Astrocyte (in vitro differentiated cells and primary cell): ENCODE data around the gene REC114. TPM values are rescaled to one million over a fixed set of nuclear protein-coding genes. Genes with fewer than 3 reads are reported as not detected.

ENCODE experiments used
- DNase-seq: peaks from one replicate; pipeline ENCODE4 v3.0.0-alpha.2; 2010; ENCODE audit warnings: low read depth
- FAIRE-seq: peaks from 2 replicates; lab custom pipeline; 2011; peaks lifted over from hg19 to GRCh38; lab: Jason Lieb, UNC
- H2AFZ ChIP-seq: 2 replicates; pipeline ENCODE4 v1.6.0; 2012; ENCODE audit warnings: low read depth, low read length, inconsistent platforms
- H3K27ac ChIP-seq: 2 replicates; pipeline ENCODE4 v1.5.1; 2011; ENCODE audit warnings: low read depth, low read length, inconsistent platforms
- H3K27me3 ChIP-seq: 2 replicates; pipeline ENCODE4 v1.6.0; 2011; ENCODE audit warnings: low read length, inconsistent platforms; ENCODE audit not compliant: insufficient read depth
- H3K36me3 ChIP-seq: 2 replicates; pipeline ENCODE4 v1.5.1; 2011; ENCODE audit warnings: low read length, inconsistent platforms; ENCODE audit not compliant: insufficient read depth
- H3K4me1 ChIP-seq: 2 replicates; pipeline ENCODE4 v1.5.1; 2011; ENCODE audit warnings: low read length, inconsistent platforms; ENCODE audit not compliant: insufficient read depth
- H3K4me2 ChIP-seq: 2 replicates; pipeline ENCODE4 v1.6.0; 2012; ENCODE audit warnings: low read length, inconsistent platforms
- H3K4me3 ChIP-seq: 2 replicates; pipeline ENCODE4 v1.5.1; 2011; ENCODE audit warnings: low read depth, mild to moderate bottlenecking, low read length, inconsistent platforms; ENCODE audit not compliant: insufficient read depth
- H3K79me2 ChIP-seq: 2 replicates; pipeline ENCODE4 v1.6.0; 2012; ENCODE audit warnings: mild to moderate bottlenecking, low read length, inconsistent platforms; ENCODE audit not compliant: insufficient read depth
- H3K9ac ChIP-seq: 2 replicates; pipeline ENCODE4 v1.6.0; 2012; ENCODE audit warnings: mild to moderate bottlenecking, low read length, inconsistent platforms
- H3K9me3 ChIP-seq: 2 replicates; pipeline ENCODE4 v1.5.1; 2012; ENCODE audit warnings: low read depth, mild to moderate bottlenecking, low read length, inconsistent platforms; ENCODE audit not compliant: insufficient read depth
- H4K20me1 ChIP-seq: 2 replicates; pipeline ENCODE4 v1.6.0; 2012; ENCODE audit warnings: low read length, inconsistent platforms; ENCODE audit not compliant: insufficient read depth
- H3K27ac Mint-ChIP-seq: one replicate; pipeline ENCODE4 v1.8.0; 2021; ENCODE audit warnings: mild to moderate bottlenecking, mixed read lengths; ENCODE audit not compliant: unreplicated experiment
- H3K27me3 Mint-ChIP-seq: one replicate; pipeline ENCODE4 v1.8.0; 2021; ENCODE audit warnings: low read depth, mixed read lengths; ENCODE audit not compliant: unreplicated experiment
- H3K36me3 Mint-ChIP-seq: one replicate; pipeline ENCODE4 v1.8.0; 2021; ENCODE audit warnings: low read depth, mixed read lengths; ENCODE audit not compliant: unreplicated experiment
- H3K4me1 Mint-ChIP-seq: one replicate; pipeline ENCODE4 v1.8.0; 2021; ENCODE audit warnings: low read depth, mixed read lengths; ENCODE audit not compliant: unreplicated experiment
- H3K4me3 Mint-ChIP-seq: one replicate; pipeline ENCODE4 v1.8.0; 2021; ENCODE audit warnings: mild to moderate bottlenecking, moderate library complexity, mixed read lengths; ENCODE audit not compliant: unreplicated experiment
- H3K9me3 Mint-ChIP-seq: one replicate; pipeline ENCODE4 v1.8.0; 2021; ENCODE audit warnings: mild to moderate bottlenecking, mixed read lengths; ENCODE audit not compliant: unreplicated experiment
- CTCF ChIP-seq: IDR thresholded peaks from 2 replicates; pipeline ENCODE4 v1.5.1; 2011; ENCODE audit warnings: low read depth, mild to moderate bottlenecking, inconsistent platforms, low read length, moderate library complexity; ENCODE audit not compliant: insufficient read depth
- EZH2 ChIP-seq: IDR thresholded peaks from 2 replicates; pipeline ENCODE4 v1.6.1; 2012; ENCODE audit warnings: mild to moderate bottlenecking, low read length, inconsistent platforms; ENCODE audit not compliant: insufficient read depth
- total RNA-seq: library from RNA; stranded (reverse); gene quantifications from 2 replicates; pipeline ENCODE4 v1.2.1, GENCODE V29; 2021

The REC114 gene
- total RNA-seq, 1 donor from 2014 or later: not detected

GRCh38 chr15:73599934-73600333 is 157.0 kb downstream of the REC114 start:
- no peak overlapping the region for H2AFZ ChIP-seq
- no peak overlapping the region for H3K4me2 ChIP-seq
- H3K27me3 ChIP-seq: no peaks in the 10 kb centered on the region
- no peaks in the 10 kb centered on the region for H3K9me3 Mint-ChIP-seq
- peak overlapping the region; percentile 10 for H3K27ac ChIP-seq
- no peak for TF ChIP-seq CTCF
- TF ChIP-seq EZH2: no peak
- H3K9me3 ChIP-seq: no peaks in the 10 kb centered on the region
- peaks cover 99% of the 10 kb centered on the region for H3K79me2 ChIP-seq
- no peaks in the 10 kb centered on the region for H3K36me3 ChIP-seq
- H3K9ac ChIP-seq: no peak overlapping the region
- DNase-seq (peak; percentile 19), FAIRE-seq (no peak)
- peaks cover 49% of the 10 kb centered on the region for H3K4me1 Mint-ChIP-seq
- peak overlapping the region; percentile 60 for H3K4me3 Mint-ChIP-seq
- no peak overlapping the region for H3K4me3 ChIP-seq
- H3K36me3 Mint-ChIP-seq: peaks cover 8% of the 10 kb centered on the region
- H3K4me1 ChIP-seq: peaks cover 27% of the 10 kb centered on the region
- H3K27me3 Mint-ChIP-seq: no peaks in the 10 kb centered on the region
- H4K20me1 ChIP-seq: peaks cover 99% of the 10 kb centered on the region
- H3K27ac Mint-ChIP-seq: peak overlapping the region; percentile 88

GRCh38 chr15:73600413-73601335 is 157.7 kb downstream of the REC114 start:
- H3K4me1 Mint-ChIP-seq: peaks cover 49% of the 10 kb centered on the region
- peak; percentile 16 for DNase-seq
- Histone ChIP-seq H3K4me1 (peaks cover 27% of the 10 kb centered on the region), H3K36me3 (no peaks in the 10 kb centered on the region), H3K27me3 (no peaks in the 10 kb centered on the region), H4K20me1 (peaks cover 99% of the 10 kb centered on the region), H2AFZ (no peak overlapping the region), H3K9ac (peak overlapping the region; percentile 44), H3K79me2 (peaks cover 99% of the 10 kb centered on the region), H3K4me2 (peak overlapping the region; percentile 57), H3K4me3 (no peak overlapping the region), H3K27ac (no peak overlapping the region), H3K9me3 (no peaks in the 10 kb centered on the region)
- TF ChIP-seq CTCF (no peak), EZH2 (no peak)
- no peak overlapping the region for H3K27ac Mint-ChIP-seq
- FAIRE-seq: no peak
- no peak overlapping the region for H3K4me3 Mint-ChIP-seq
- H3K36me3 Mint-ChIP-seq: peaks cover 10% of the 10 kb centered on the region
- H3K27me3 Mint-ChIP-seq: no peaks in the 10 kb centered on the region
- no peaks in the 10 kb centered on the region for H3K9me3 Mint-ChIP-seq
